Testis (tissue), 2 donors: ENCODE results near the gene CAVIN1.

Experiments
- POLR2A ChIP-seq: fragments of 450-650 bp; IDR thresholded peaks from one replicate; pipeline ENCODE4 v1.6.1; 2017; ENCODE audit warnings: antibody characterized with exemption, mild to moderate bottlenecking, moderate library complexity
- TF ChIP-seq, protein P1 (sequence below), 3 experiments: fragments of 450-650 bp in 2 of 3; fragments of 200-600 bp in 1 of 3; sonication (generic) in 1 of 3; IDR thresholded peaks; one replicate each; pipeline ENCODE4 v1.5.1; 2016 to 2019; ENCODE audit warnings: antibody characterized with exemption in 3 of 3, mild to moderate bottlenecking in 2 of 3, moderate library complexity in 1 of 3

- TF ChIP-seq, protein P1, sequence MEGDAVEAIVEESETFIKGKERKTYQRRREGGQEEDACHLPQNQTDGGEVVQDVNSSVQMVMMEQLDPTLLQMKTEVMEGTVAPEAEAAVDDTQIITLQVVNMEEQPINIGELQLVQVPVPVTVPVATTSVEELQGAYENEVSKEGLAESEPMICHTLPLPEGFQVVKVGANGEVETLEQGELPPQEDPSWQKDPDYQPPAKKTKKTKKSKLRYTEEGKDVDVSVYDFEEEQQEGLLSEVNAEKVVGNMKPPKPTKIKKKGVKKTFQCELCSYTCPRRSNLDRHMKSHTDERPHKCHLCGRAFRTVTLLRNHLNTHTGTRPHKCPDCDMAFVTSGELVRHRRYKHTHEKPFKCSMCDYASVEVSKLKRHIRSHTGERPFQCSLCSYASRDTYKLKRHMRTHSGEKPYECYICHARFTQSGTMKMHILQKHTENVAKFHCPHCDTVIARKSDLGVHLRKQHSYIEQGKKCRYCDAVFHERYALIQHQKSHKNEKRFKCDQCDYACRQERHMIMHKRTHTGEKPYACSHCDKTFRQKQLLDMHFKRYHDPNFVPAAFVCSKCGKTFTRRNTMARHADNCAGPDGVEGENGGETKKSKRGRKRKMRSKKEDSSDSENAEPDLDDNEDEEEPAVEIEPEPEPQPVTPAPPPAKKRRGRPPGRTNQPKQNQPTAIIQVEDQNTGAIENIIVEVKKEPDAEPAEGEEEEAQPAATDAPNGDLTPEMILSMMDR (IDR thresholded peaks at IDR 0.05): no peak
- no peak for TF ChIP-seq POLR2A
Observed at GRCh38 chr17:42380935-42381334, 42.1 kb downstream of the CAVIN1 start.
